GM18867 (cell line): ENCODE measurements around the gene KRTAP9-4.
"Not testable (repeated sequence)": the region's sequence is repeated elsewhere in the genome, so short reads cannot be mapped to it uniquely, and the experiment has no call there.

Experiments
- ATAC-seq: cut with Tn5 transposase; IDR thresholded peaks from one replicate; pipeline ENCODE4 v1.9.1; 2021; ENCODE audit warnings: mild to moderate bottlenecking, moderate library complexity; ENCODE audit not compliant: unreplicated experiment

KRTAP9-4 gene, protein sequence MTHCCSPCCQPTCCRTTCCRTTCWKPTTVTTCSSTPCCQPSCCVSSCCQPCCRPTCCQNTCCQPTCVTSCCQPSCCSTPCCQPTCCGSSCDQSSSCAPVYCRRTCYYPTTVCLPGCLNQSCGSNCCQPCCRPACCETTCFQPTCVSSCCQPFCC

DNA sequence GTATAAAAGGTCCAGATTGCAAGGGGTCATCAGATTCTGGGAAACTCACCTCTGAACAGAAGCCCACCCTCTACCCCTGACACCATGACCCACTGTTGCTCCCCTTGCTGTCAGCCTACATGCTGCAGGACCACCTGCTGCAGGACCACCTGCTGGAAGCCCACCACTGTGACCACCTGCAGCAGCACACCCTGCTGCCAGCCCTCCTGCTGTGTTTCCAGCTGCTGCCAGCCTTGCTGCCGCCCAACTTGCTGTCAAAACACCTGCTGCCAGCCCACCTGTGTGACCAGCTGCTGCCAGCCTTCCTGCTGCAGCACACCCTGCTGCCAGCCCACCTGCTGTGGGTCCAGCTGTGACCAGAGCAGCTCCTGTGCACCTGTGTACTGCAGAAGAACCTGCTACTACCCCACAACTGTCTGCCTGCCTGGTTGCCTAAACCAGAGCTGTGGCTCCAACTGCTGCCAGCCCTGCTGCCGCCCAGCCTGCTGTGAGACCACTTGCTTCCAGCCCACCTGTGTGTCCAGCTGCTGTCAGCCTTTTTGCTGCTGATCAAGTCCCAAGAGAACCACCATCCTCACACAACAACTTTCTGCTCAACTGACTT, at the start of gene KRTAP9-4:
TSS of gene KRTAP9-4 (plus strand) at position 51 of the 604 bp plus-strand sequence. CDS start at position 85, 34 bp downstream.
- not testable (repeated sequence) for ATAC-seq

DNA sequence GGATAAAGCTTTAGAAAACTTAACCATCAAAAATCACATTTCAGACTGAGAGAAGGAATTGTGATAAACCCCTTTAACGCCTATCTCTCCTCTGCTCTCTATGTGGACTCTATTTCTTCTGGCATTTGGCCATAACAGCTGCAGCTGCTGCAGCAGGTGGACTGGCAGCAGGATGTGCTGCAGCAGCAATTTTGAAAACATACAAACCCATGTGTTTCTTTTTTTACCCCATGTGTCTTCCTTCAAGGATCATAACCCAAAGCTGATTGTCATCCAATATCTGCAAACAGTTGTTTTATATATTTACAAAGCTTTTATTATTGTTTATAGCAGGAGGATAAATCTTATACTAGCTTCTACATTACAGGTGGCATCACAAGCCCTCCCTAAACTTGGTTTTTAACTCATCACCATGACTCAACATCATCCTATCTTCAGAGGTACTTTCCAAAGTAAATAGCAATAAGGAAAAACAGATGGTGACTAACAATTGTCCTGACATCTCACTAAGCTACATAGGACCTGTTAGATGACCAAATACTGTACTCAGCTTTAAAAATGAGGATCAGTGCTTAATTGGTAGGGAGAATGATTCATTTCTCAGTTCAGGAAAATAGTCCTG, 37.5 kb upstream of the KRTAP9-4 start:
- no peak for ATAC-seq

GRCh38 chr17:41212524-41213169, 36.8 kb upstream of the KRTAP9-4 start:
- ATAC-seq: no peak

GRCh38 chr17:41215681-41216080, 33.8 kb upstream of the KRTAP9-4 start:
- ATAC-seq: no peak

DNA sequence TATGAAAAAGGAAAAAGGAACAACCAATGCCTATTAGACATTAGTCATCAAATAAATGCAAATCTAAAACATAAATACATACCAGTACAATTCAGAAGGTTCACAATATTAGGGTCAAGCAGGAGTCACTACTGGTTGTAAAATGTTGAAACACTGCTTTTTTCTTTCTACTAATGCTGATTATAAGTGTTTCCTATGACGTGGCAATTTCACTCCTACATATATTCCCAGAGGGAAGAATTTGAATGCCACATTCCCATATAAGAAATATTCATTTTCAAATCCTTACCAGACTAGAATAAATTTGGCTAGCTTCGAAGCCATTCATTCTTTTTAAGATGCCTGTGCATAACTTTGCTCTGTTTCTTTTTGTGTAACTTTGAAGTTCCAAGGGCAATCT, 25.7 kb upstream of the KRTAP9-4 start:
- ATAC-seq: no peak

GRCh38 chr17:41226051-41226450, 23.4 kb upstream of the KRTAP9-4 start:
- no peak for ATAC-seq

GRCh38 chr17:41226598-41227095, 22.8 kb upstream of the KRTAP9-4 start, which contains the start of gene KRTAP9-2:
Gene KRTAP9-2 (plus strand): TSS chr17:41226648. CDS start chr17:41226655, 7 bp downstream.
- not testable (repeated sequence) for ATAC-seq

GRCh38 chr17:41230094-41230493, 19.4 kb upstream of the KRTAP9-4 start:
- ATAC-seq: no peak

DNA sequence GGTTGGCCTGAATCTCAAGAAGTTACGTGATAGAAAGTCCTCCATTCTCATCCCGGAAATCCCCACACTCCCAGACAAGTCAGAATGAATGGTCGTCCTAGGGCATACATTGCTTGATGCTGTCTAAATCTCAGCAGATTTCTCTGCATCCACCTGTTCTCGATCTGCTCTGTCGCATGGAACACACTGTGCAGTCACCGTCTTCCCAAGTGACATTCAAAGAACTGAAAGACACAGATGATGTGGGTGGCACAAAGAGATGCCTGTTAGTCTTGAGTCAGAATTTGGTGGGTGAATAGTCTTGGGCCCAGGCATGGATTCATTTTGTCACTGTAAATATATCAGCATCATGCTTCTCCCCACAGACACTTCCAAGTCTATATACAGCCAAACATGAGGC, 17.8 kb upstream of the KRTAP9-4 start:
- ATAC-seq: no peak

DNA sequence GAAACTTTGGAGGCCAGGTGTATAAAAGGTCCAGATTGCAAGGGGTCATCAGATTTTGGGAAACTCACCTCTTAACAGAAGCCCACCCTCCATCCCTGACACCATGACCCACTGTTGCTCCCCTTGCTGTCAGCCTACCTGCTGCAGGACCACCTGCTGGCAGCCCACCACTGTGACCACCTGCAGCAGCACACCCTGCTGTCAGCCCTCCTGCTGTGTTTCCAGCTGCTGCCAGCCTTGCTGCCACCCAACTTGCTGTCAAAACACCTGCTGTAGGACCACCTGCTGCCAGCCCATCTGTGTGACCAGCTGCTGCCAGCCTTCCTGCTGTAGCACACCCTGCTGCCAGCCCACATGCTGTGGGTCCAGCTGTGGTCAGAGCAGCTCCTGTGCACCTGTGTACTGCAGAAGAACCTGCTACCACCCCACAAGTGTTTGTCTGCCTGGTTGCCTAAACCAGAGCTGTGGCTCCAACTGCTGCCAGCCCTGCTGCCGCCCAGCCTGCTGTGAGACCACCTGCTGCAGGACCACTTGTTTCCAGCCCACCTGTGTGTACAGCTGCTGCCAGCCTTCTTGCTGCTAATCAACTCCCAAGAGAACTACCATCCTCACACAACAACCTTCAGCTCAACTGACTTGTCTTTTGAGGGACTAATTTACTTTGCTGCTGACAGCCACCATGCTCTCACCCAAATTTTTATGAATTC, 16.9 kb upstream of the KRTAP9-4 start, which contains the start of gene KRTAP9-3:
TSS of gene KRTAP9-3 (plus strand) at position 51 of the 707 bp plus-strand sequence. CDS start at position 104, 53 bp downstream.
- ATAC-seq: not testable (repeated sequence)

DNA sequence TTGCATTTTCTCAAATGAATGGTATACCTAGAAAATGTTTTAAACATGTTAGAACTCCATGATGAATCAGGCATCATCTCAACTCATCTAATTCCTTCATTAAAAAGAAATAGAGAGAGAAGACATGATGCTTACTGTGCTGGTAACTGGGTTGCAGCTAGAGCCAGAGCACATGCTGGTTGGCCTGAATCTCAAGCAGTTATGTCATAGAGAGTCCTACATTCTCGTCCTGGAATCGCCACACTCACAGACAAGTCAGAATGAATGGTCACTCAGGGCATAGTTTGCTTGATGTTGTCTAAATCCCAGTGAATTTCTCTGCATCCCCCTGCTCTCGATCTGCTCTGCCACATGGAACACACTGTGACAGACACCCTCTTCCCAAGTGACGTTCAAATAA, 12.4 kb upstream of the KRTAP9-4 start:
- not testable (repeated sequence) for ATAC-seq

DNA sequence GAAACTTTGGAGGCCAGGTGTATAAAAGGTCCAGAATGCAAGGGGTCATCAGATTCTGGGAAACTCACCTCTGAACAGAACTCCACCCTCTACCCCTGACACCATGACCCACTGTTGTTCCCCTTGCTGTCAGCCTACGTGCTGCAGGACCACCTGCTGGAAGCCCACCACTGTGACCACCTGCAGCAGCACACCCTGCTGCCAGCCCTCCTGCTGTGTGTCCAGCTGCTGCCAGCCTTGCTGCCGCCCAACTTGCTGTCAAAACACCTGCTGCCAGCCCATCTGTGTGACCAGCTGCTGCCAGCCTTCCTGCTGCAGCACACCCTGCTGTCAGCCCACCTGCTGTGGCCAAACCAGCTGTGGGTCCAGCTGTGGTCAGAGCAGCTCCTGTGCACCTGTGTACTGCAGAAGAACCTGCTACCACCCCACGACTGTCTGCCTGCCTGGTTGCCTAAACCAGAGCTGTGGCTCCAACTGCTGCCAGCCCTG, 11.5 kb upstream of the KRTAP9-4 start, which contains the start of gene KRTAP9-8:
TSS of gene KRTAP9-8 (plus strand) at position 51 of the 489 bp plus-strand sequence. CDS start at position 104, 53 bp downstream.
- ATAC-seq: not testable (repeated sequence)

DNA sequence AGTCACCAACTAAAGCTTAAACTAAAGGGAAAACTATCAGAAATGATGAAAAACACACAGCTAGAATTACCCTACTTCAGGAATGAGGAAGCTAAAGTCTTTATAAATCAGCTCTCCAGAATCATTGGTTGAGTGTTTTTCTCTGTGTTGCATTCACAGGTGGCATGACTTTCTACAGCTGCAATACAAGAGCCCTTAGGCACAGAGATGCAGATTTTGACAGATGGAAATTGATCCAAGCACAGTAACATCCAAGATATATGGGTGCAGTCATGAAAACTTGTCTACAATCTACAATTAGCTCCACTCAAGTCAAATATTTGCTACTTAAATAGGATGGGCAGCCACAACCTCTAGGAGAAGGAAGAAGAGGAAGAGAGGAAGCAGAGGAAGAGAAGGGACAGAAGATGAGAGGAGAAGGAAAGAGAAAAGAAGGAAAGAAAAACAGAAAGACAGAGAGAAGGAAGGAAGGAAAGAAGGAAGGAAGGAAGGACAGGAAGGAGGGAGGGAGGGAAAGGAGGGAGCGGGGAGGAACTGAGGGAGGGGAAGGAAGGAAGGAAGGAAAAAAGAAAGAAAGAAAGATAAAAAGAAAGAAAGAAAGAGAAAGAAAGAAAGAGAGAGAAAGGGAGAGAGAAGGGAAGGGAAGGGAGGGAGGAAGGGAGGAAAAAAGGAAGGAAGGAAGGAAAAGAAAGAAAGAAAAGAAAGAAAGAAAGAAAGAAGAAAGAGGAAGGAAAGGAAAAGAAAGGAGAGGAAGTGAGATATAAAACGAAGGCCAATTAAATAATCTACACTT, 2.3 kb upstream of the KRTAP9-4 start:
- not testable (repeated sequence) for ATAC-seq

DNA sequence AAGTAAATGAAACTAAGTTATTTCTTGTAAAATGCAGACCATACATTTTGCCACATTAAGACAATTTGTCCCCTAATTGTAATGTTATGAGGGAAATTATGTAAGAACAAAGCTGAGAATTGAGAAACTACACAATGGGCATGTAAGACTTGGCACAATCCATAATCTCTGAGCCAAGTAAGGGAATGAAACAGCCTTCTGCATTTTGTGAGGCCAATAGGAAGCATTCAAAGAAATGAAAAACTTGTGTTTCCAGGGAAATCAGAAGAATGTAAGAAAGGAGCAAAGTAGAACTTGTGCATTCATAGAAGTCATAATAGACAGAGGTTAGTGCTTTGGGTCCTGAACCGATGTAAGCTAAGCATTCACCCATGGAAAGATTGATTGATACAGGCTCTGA, 1.8 kb downstream of the KRTAP9-4 start:
- no peak for ATAC-seq

GRCh38 chr17:41254861-41255260, 5.4 kb downstream of the KRTAP9-4 start:
- no peak for ATAC-seq

DNA sequence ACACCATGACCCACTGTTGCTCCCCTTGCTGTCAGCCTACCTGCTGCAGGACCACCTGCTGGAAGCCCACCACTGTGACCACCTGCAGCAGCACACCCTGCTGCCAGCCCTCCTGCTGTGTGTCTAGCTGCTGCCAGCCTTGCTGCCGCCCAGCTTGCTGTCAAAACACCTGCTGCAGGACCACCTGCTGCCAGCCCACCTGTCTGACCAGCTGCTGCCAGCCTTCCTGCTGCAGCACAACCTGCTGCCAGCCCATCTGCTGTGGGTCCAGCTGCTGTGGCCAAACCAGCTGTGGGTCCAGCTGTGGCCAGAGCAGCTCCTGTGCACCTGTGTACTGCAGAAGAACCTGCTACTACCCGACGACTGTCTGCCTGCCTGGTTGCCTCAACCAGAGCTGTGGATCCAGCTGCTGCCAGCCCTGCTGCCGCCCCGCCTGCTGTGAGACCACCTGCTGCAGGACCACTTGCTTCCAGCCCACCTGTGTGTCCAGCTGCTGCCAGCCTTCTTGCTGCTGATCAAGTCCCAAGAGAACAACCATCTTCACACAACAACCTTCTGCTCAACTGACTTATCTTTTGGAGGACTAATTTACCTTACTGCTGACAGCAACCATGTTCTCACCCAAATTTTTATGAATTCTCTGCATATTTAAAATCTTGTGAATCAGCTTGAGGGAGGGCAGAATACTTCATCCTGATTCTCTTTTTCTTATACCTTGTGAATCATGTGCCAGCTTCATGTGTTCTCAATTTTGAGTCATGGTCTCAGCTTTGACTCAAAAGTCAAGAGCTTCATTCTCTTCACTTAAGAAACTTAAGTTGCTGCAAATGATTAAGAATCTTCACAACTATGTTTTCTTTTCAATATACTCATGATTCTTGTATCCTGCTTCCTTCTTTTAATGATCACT, 6.1 kb downstream of the KRTAP9-4 start, which contains the start of gene KRTAP9-9:
TSS of gene KRTAP9-9 (plus strand) at position 4 of the 910 bp plus-strand sequence.
- not testable (repeated sequence) for ATAC-seq

DNA sequence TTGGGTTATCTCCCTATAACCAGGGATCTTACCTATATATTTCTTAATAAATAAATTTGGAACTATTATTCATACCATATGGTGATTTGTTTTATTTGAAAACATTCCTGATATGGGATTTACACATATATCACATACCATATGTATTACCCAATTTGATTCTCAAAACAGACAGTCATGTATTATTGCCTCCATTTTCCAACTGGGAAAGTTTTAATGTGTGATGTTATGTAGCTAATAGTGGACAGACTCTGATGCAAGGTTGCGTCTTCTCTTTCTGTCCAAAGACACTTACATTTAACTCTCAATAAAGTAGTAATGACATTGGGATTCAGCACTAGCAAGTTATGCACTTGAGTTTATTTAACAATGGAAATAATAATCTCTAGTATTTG, 6.8 kb downstream of the KRTAP9-4 start:
- ATAC-seq: no peak

DNA sequence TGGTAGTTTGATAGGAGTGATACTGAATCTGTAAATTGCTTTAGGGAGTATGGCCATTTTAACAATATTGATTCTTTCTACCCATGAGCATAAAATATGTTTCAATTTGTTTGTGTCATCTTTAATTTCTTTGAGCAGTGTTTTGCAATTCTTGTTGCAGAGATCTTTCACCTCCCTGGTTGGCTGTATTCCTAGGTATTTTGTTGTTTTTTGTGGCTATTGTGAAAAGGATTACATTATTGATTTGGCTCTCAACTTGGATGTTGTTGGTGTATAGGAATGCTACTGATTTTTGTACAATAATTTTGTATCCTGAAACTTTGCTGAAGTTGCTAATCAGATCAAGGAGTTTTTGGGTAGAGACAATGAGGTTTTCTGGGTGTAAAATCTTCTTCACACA, 8.9 kb downstream of the KRTAP9-4 start:
- no peak for ATAC-seq
